ENCODE measurements around the gene L3MBTL3. TPM values are rescaled to one million over a fixed set of nuclear protein-coding genes. Genes with fewer than 3 reads are reported as not detected.

Gene L3MBTL3
- polyA plus RNA-seq, 1 experiment, result 23.2 TPM

DNA sequence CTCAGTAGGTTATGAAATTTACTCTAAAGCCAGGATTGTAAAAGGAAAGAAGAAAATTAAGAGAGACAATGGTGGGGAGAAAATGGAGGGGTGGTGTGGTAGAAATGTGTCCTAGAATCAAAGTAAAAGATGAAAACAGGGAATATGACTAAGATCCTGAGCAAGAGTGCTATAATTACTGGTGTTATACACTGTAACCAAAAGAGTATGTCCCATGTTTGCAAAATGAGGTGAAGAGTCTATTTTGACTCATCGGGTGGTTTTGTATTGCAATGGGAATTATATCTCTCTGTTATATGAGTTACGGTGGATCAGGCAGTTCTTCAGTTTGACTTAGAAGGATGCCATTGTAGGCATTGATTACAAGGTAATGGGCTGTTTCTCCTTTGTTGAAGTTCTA lies 8.5 kb downstream of the L3MBTL3 start:
- no peak overlapping the region for H3K4me3 ChIP-seq (ENCODE audit: low read depth, low read length)
- no peaks in the 10 kb centered on the region for H3K9me3 ChIP-seq (ENCODE audit: control insufficient read depth, insufficient read depth, low read length)
- no peaks in the 10 kb centered on the region for H3K27me3 ChIP-seq (ENCODE audit: control insufficient read depth, insufficient read depth, low read length)
- H3K27ac ChIP-seq (ENCODE audit: low read depth, low read length), result no peak overlapping the region
- DNase-seq (ENCODE audit: low read depth, low spot score), result no peak
- CTCF ChIA-PET, result no interaction called here
- TF ChIP-seq, protein P1, sequence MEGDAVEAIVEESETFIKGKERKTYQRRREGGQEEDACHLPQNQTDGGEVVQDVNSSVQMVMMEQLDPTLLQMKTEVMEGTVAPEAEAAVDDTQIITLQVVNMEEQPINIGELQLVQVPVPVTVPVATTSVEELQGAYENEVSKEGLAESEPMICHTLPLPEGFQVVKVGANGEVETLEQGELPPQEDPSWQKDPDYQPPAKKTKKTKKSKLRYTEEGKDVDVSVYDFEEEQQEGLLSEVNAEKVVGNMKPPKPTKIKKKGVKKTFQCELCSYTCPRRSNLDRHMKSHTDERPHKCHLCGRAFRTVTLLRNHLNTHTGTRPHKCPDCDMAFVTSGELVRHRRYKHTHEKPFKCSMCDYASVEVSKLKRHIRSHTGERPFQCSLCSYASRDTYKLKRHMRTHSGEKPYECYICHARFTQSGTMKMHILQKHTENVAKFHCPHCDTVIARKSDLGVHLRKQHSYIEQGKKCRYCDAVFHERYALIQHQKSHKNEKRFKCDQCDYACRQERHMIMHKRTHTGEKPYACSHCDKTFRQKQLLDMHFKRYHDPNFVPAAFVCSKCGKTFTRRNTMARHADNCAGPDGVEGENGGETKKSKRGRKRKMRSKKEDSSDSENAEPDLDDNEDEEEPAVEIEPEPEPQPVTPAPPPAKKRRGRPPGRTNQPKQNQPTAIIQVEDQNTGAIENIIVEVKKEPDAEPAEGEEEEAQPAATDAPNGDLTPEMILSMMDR (IDR thresholded peaks at IDR 0.05; ENCODE audit: low read depth, low read length), result no peak
- POLR2A ChIA-PET, result no interaction called here

DNA sequence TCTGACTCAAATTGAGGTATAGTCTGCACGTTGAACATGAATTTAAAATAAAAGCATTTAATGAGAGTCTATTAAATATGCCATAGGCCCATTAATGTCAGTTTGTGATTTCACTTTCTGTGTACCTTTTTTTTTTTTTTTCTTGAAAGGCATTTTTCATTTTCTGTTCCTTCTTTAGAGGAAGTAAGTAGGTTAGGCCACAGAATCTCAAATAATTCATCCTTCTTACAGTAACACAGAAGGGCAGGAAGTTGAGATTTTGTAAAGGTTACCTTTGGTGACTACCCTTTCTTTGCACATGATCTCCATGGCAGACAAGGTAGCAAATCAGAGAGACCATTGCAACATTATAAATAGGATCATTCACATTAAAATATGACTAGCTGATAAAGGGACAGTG lies 9.6 kb downstream of the L3MBTL3 start:
- POLR2A ChIA-PET, result interaction anchor here (0.7 kb wide), 1 partner anchor 351 kb away, joined by 5 read pairs; no protein-coding TSS in a partner anchor
- TF ChIP-seq, protein P1 (IDR thresholded peaks at IDR 0.05; ENCODE audit: low read depth, low read length), result no peak
- no peaks in the 10 kb centered on the region for H3K9me3 ChIP-seq (ENCODE audit: control insufficient read depth, insufficient read depth, low read length)
- CTCF ChIA-PET, result no interaction called here
- DNase-seq (ENCODE audit: low read depth, low spot score), result no peak
- H3K27me3 ChIP-seq (ENCODE audit: control insufficient read depth, insufficient read depth, low read length), result no peaks in the 10 kb centered on the region
- H3K27ac ChIP-seq (ENCODE audit: low read depth, low read length), result no peak overlapping the region
- H3K4me3 ChIP-seq (ENCODE audit: low read depth, low read length), result no peak overlapping the region

DNA sequence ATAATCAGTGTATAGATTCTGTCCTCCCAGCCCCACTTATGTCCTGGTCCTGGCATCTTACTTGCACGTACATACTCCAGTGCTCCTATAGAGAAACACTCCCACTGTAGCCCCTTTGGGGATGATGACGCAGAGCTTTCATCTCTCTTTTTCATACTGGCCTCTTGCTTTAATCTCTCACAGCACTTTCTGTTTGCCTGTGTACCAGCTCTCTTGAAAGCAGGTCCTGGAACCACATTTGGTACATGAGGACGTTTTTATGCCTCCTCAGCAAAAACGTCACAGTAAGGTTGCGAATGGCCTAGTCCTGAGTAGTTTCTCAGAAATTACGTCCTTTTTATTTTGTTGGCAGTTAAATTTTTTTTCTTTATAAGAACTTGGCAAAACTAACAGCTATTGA lies 10.8 kb downstream of the L3MBTL3 start:
- DNase-seq (ENCODE audit: low read depth, low spot score), result no peak
- H3K9me3 ChIP-seq (ENCODE audit: control insufficient read depth, insufficient read depth, low read length), result no peaks in the 10 kb centered on the region
- TF ChIP-seq, protein P1 (IDR thresholded peaks at IDR 0.05; ENCODE audit: low read depth, low read length), result no peak
- CTCF ChIA-PET, result no interaction called here
- POLR2A ChIA-PET, result no interaction called here
- H3K27ac ChIP-seq (ENCODE audit: low read depth, low read length), result no peak overlapping the region
- H3K4me3 ChIP-seq (ENCODE audit: low read depth, low read length), result no peak overlapping the region
- H3K27me3 ChIP-seq (ENCODE audit: control insufficient read depth, insufficient read depth, low read length), result no peaks in the 10 kb centered on the region

DNA sequence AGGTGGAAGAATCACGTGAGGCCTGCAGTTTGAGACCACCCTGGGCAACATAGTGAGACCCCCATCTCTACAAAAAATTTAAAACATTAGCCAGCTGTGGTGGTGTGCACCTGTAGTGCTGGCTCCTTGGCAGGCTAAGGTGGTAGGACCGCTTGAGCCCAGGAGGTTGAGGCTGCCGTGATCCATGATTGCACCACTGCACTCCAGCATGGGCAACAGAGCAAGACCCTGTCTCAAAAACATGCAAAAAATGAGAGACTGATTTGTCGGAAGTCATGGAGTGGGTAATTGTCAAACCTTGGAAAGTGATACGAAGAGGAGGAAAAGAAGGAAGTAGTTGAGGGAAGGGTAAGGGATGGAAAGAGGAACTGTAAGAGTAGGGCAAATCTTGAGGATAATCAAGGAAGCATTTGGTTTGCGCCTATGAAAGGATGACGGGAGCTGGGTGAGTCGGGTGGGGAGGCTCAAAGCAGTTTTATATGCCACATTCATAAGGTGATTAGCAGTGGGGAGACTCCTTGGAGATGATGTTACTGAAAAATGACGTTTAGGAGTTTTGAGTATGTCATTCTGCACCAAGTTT lies 14.5 kb downstream of the L3MBTL3 start:
- H3K4me3 ChIP-seq (ENCODE audit: low read depth, low read length), result no peak overlapping the region
- ChIA-PET CTCF (interaction anchor here (0.5 to 3.3 kb wide), 2 partner anchors 12 to 13 kb away, joined by 3 to 22 read pairs; no protein-coding TSS in a partner anchor), POLR2A (interaction anchor here (0.7 kb wide), 1 partner anchor 17 kb away, joined by 3 read pairs; no protein-coding TSS in a partner anchor)

DNA sequence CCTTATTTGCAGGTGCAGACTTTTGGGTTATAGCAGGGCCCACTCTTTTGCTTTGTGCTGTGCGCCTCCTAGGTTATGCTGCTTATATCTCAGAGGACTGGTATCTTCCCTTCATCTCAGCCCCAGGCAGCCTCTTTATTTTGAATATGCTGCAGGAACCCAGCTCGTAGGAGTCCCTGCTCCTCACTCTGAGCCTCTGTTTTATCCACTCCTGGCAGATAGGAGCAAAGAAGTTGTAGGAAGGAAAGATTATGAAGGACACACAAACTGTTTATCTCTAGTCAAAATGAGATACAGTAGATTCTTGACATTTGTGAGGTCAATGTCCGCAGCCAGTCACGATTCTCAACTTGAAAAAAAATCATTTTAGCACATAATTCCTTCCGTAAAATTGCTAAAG lies 15.6 kb downstream of the L3MBTL3 start:
- TF ChIP-seq, protein P1 (IDR thresholded peaks at IDR 0.05; ENCODE audit: low read depth, low read length), result no peak
- Histone ChIP-seq H3K27me3 (ENCODE audit: control insufficient read depth, insufficient read depth, low read length) (no peaks in the 10 kb centered on the region), H3K27ac (ENCODE audit: low read depth, low read length) (no peak overlapping the region), H3K9me3 (ENCODE audit: control insufficient read depth, insufficient read depth, low read length) (no peaks in the 10 kb centered on the region), H3K4me3 (ENCODE audit: low read depth, low read length) (no peak overlapping the region)
- POLR2A ChIA-PET, result interaction anchor here (0.6 to 0.7 kb wide), 2 partner anchors 16 to 124 kb away, joined by 3 read pairs; no protein-coding TSS in a partner anchor
- CTCF ChIA-PET, result interaction anchor here (2.1 kb wide), 1 partner anchor 12 kb away, joined by 8 read pairs; no protein-coding TSS in a partner anchor
- no peak for DNase-seq (ENCODE audit: low read depth, low spot score)

More for the DNA sequence above, 14.5 kb downstream of the L3MBTL3 start:
- TF ChIP-seq, protein P1 (IDR thresholded peaks at IDR 0.05; ENCODE audit: low read depth, low read length), result no peak
- no peak overlapping the region for H3K27ac ChIP-seq (ENCODE audit: low read depth, low read length)
- H3K27me3 ChIP-seq (ENCODE audit: control insufficient read depth, insufficient read depth, low read length), result no peaks in the 10 kb centered on the region
- H3K9me3 ChIP-seq (ENCODE audit: control insufficient read depth, insufficient read depth, low read length), result no peaks in the 10 kb centered on the region
- no peak for DNase-seq (ENCODE audit: low read depth, low spot score)

Measured in AG04450 (cell line).